CD4-positive, alpha-beta T cell treated with Interleukin-21 for 1 hour (primary cell): ENCODE results near the gene ODC1.

Experiments used
- DNase-seq: peaks from one replicate; pipeline ENCODE4 v3.0.0-alpha.2; 2020

ODC1 gene

DNA sequence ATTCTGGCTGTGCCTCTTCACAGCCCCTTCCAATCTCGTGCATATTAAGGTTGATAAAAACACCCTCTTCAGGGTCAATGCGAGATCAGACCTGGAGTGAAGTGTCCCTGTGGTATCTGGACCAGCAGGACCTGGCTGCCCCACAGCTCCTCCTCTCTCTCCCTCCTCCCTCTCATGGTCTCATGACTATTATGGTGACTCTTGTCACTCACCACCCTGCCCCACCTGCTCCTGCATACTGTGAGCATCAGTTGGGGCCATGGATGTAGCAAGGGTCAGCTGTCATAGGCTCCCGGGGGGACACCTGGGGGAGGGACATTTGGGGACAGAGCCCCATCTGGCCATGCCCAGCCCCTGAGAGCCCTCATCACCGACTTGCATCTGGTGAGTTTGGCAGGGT is 50.2 kb downstream of the ODC1 start:
- no peak for DNase-seq

DNA sequence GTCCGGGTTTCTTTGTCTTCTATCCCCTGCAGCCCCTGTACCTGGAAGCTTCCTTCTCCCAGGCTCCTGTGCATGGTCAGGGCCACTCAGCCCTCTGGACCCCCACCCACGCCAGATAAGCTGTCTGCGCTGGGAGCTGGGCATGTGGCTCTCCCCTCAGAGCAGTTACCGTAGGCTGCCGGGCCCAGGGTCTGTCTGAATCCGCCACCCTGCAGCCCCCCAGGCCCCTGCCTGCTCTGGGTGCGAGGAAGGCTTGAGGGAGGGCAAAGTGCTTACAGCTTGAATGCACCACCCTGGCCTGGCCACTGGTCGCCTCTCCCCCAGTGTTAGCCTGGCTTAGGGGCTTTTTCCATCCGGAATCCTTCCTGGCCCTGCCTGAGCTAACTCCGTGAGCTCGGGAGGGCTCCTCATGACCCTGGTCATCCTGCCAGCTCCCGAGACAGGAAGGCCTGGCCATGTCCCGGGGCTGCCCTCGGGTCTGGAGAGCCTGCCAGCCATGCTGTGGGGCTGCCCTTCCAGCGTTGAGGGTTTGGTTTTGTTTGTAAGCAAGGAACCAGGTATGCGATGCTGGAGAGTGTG is 50.7 kb downstream of the ODC1 start:
- no peak for DNase-seq

- DNase-seq = no peak
Measured at GRCh38 chr2:10396464-10396863, 51.7 kb downstream of the ODC1 start.

DNA sequence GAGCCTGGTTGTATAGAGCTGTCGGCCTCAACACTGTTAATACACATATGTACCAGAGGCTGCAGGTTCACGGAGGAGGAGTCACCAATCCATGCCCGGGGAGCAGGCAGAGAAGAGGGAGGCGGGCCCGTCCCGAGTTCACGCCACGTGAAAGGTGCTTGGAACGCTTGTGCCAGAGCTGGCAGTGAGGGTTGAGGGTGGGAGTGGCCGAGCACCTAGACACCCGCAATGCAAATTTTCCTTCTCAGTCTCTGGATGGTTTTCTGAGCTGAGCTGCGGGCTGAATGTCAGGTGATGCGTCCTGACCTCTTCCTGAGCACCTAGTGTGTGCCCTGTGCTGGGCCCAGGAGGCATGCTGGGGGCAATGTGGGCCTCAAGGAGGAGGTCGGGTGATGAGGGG is 52.2 kb downstream of the ODC1 start:
- DNase-seq = no peak

DNA sequence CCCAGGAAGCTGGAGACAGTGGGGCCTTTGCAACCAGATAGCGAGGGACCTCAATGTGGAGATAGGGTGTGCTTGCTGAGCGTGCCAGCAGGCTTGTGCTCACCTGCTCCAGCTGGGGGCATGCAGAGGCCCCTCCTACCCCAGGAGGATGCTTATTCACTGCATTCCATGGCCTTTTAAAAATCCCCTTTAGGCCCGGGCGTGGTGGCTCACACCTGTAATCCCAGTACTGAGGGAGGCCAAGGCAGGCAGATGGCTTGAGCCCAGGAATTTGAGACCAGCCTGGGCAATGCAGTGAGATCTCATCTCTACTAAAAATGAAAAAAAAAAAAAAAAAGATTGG is 54.5 kb downstream of the ODC1 start:
- no peak for DNase-seq

DNA sequence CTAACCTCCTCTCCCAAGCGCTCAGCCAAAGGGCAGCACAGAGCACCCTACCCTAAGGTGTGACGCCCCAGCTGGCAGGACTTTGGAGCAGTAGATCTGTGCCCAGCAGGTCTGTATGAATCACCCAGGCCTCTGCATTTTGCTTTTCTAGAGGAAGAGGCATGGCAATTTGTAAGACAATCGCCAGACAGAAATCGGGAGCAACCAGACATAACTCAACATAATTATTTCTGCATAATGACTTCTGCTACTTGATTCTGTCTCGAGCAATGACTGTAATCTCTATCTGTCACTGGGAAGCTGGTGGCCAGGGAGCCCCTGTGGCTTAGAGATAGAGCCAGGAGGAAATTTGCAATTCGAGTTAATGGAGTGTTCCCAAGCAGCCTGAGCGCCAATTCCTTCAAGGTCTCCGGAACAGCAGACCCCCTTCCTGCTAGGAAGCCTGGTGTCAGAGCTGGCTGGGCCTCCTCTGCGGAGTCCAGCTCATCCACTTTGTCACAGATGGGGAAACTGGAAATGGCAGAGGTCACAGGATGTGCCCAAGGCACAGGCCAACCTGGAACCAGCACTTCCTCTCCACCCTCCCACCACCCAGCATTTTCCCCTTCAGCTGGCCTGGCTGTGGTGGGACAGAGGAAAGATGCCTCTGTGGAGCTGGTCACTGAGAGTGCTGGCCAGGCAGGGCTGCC is 55.0 kb downstream of the ODC1 start:
- no peak for DNase-seq

DNA sequence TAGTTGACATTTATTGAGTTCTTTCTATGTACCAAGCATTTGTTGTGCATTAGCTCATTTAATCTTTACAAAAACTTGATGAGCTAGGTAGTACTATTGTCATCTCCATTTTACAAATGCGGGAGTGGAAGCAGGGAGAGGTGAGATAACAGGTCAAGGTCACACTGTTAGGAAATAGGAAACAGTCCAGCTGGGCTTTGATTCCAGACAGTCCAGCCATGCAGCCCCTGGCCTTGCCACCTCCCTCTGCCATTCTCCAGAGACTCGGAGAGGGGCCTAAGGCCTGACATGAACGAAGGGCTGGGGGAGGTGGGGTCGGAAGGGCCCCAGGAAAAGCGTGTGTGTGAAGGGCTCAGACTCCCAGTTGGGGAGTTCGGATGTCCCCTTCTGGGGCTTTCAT is 55.6 kb downstream of the ODC1 start:
- DNase-seq = no peak

GRCh38 chr2:10392100-10392499 is 56.0 kb downstream of the ODC1 start:
- no peak for DNase-seq

- no peak for DNase-seq
Measured at GRCh38 chr2:10390369-10390801, 57.7 kb downstream of the ODC1 start.
